Left lung (tissue), 10 donors: ENCODE measurements around the gene SIL1. TPM values are rescaled to one million over a fixed set of nuclear protein-coding genes. Genes with fewer than 3 reads are reported as not detected.
A peak's percentile ranks its signal among the peaks of the same experiment; 100 is the strongest.

Source experiments
- ATAC-seq: fragments of 200-7000 bp; cut with Tn5 transposase; one replicate; pipeline ENCODE4 v1.9.1; 2020; ENCODE audit warnings: moderate library complexity
- DNase-seq, 4 donors: peaks; one replicate each; pipeline ENCODE4 v3.0.0-alpha.2; 2013 to 2020
- H3K27ac ChIP-seq, 2 donors: fragments of 200-600 bp; sonication (generic) in 1 of 2; one replicate each; pipeline versions ENCODE4 v1.5.0 to v1.8.0; 2020 to 2021
- H3K27me3 ChIP-seq, 2 donors: fragments of 200-600 bp; sonication (generic) in 1 of 2; one replicate each; pipeline versions ENCODE4 v1.5.0 to v1.8.0; 2020 to 2021
- H3K36me3 ChIP-seq, 2 donors: fragments of 200-600 bp; sonication (generic) in 1 of 2; one replicate each; pipeline versions ENCODE4 v1.5.0 to v1.8.0; 2020 to 2021
- H3K4me1 ChIP-seq, 2 donors: fragments of 200-600 bp; one replicate each; pipeline ENCODE4 v1.8.0; 2021
- H3K4me3 ChIP-seq, 2 donors: fragments of 200-600 bp; sonication (generic) in 1 of 2; one replicate each; pipeline versions ENCODE4 v1.5.0 to v1.8.0; 2020 to 2021; ENCODE audit warnings: mild to moderate bottlenecking in 1 of 2
- H3K9me3 ChIP-seq, 2 donors: fragments of 200-600 bp; sonication (generic) in 1 of 2; one replicate each; pipeline versions ENCODE4 v1.5.0 to v1.8.0; 2020 to 2021
- CTCF ChIP-seq, 2 donors: fragments of 200-600 bp; sonication (generic) in 1 of 2; IDR thresholded peaks; one replicate each; pipeline versions ENCODE4 v1.5.0 to v1.8.0; 2021; ENCODE audit warnings: antibody characterized with exemption in 2 of 2
- intact Hi-C, 2 donors: fragments of 100-400 bp; cut with DNase I; formaldehyde crosslinking; loops; one replicate each; pipeline versions ENCODE4 v1.11.2 to v1.14.2; 2022
- polyA plus RNA-seq, 6 donors: library from polyadenylated mRNA; unstranded; fragments of 120-200 nt; gene quantifications; one replicate each; pipeline ENCODE4 v1.2.1, GENCODE V29; 2013; ENCODE audit not compliant: insufficient read length in 6 of 6
- total RNA-seq, 2 donors: library from RNA; stranded (reverse); fragmentation: NEBNext Ultra II Directional; extraction: Animal tissue kit (Norgen Biotek cat#: 25700); gene quantifications; one replicate each; pipeline ENCODE4 v1.2.1, GENCODE V29; 2021
- donor health status: DM: no; HTN: yes; CAD: no.
- donor health status: DM: no; HTN: no; CAD: no.

Gene SIL1
- total and polyA plus RNA-seq, 8 donors = 28.8 to 71.7 (median 37.3) TPM

- H3K36me3 ChIP-seq = no peaks in the 10 kb centered on the region
- no peak overlapping the region for H3K4me3 ChIP-seq
- H3K9me3 ChIP-seq = no peaks in the 10 kb centered on the region
- peaks cover 22 to 45% of the 10 kb centered on the region in 2 donors for H3K4me1 ChIP-seq
- intact Hi-C loops = no loop called here
- no peak overlapping the region for H3K27ac ChIP-seq
- H3K27me3 ChIP-seq = no peaks in the 10 kb centered on the region
- DNase-seq (no peak), ATAC-seq (no peak)
- no peak for TF ChIP-seq CTCF (IDR thresholded peaks at IDR 0.05)
These were observed 63.3 kb downstream of the SIL1 start for GRCh38 chr5:139134906-139135305.

GRCh38 chr5:139133282-139133681 is 64.9 kb downstream of the SIL1 start:
- Histone ChIP-seq H3K4me3 (no peak overlapping the region), H3K4me1 (peaks cover 10 to 30% of the 10 kb centered on the region in 2 donors), H3K27me3 (no peaks in the 10 kb centered on the region), H3K9me3 (no peaks in the 10 kb centered on the region), H3K36me3 (no peaks in the 10 kb centered on the region), H3K27ac (no peak overlapping the region)
- no peak for DNase-seq
- ATAC-seq = no peak
- intact Hi-C loops = no loop called here
- no peak for TF ChIP-seq CTCF (IDR thresholded peaks at IDR 0.05)

GRCh38 chr5:139132515-139132914 is 65.7 kb downstream of the SIL1 start:
- Histone ChIP-seq H3K9me3 (no peaks in the 10 kb centered on the region), H3K4me3 (no peak overlapping the region), H3K4me1 (peaks cover 9 to 25% of the 10 kb centered on the region in 2 donors), H3K36me3 (peaks cover 0 to 2% of the 10 kb centered on the region in 2 donors), H3K27ac (no peak overlapping the region), H3K27me3 (no peaks in the 10 kb centered on the region)
- no peak for DNase-seq
- peak; percentile 16 for ATAC-seq
- TF ChIP-seq CTCF (IDR thresholded peaks at IDR 0.05) = no peak
- intact Hi-C loops = no loop called here

- peak in 1 of 4 donors; percentile 29 for DNase-seq
- Histone ChIP-seq H3K27ac (peak overlapping the region; percentile 48 to 58), H3K9me3 (no peaks in the 10 kb centered on the region), H3K27me3 (no peaks in the 10 kb centered on the region), H3K4me3 (no peak overlapping the region), H3K4me1 (peaks cover 9 to 25% of the 10 kb centered on the region in 2 donors), H3K36me3 (peaks cover 0 to 7% of the 10 kb centered on the region in 2 donors)
- intact Hi-C loops = no loop called here
- no peak for TF ChIP-seq CTCF (IDR thresholded peaks at IDR 0.05)
- ATAC-seq = peak; percentile 27
These were observed 66.2 kb downstream of the SIL1 start for GRCh38 chr5:139131921-139132432.

- peaks cover 9 to 25% of the 10 kb centered on the region in 2 donors for H3K4me1 ChIP-seq
- no peaks in the 10 kb centered on the region for H3K27me3 ChIP-seq
- H3K9me3 ChIP-seq = no peaks in the 10 kb centered on the region
- H3K36me3 ChIP-seq = peaks cover 0 to 12% of the 10 kb centered on the region in 2 donors
- intact Hi-C loops = no loop called here
- peak overlapping the region; percentile 48 to 58 for H3K27ac ChIP-seq
- DNase-seq (peak in 2 of 4 donors; percentile 64 to 65), ATAC-seq (peak; percentile 64)
- no peak overlapping the region for H3K4me3 ChIP-seq
- no peak for TF ChIP-seq CTCF (IDR thresholded peaks at IDR 0.05)
These were observed 66.7 kb downstream of the SIL1 start for GRCh38 chr5:139131465-139131864.
